Osteoblast (primary cell): ENCODE results near the gene CEP131. TPM values are rescaled to one million over a fixed set of nuclear protein-coding genes. Genes with fewer than 3 reads are reported as not detected.

ENCODE experiments used
- DNase-seq: peaks from one replicate; pipeline ENCODE4 v3.0.0; 2011; ENCODE audit warnings: low spot score, mixed read lengths; ENCODE audit not compliant: insufficient read length; ENCODE audit errors: missing footprints
- H2AFZ ChIP-seq: 2 replicates; pipeline ENCODE4 v1.6.0; 2011; ENCODE audit warnings: mild to moderate bottlenecking, low read length
- H3K27ac ChIP-seq: 2 replicates; pipeline ENCODE4 v1.5.1; 2011; ENCODE audit warnings: mild to moderate bottlenecking, low read depth, low read length, moderate library complexity
- H3K27me3 ChIP-seq: 2 replicates; pipeline ENCODE4 v1.6.0; 2012; ENCODE audit warnings: mild to moderate bottlenecking, control low read depth, inconsistent platforms, low read length, moderate library complexity; ENCODE audit not compliant: insufficient read depth
- H3K36me3 ChIP-seq: 2 replicates; pipeline ENCODE4 v1.5.1; 2011; ENCODE audit warnings: mild to moderate bottlenecking, low read length, control low read depth, moderate library complexity; ENCODE audit not compliant: insufficient read depth
- H3K4me1 ChIP-seq: 2 replicates; pipeline ENCODE4 v1.5.1; 2011; ENCODE audit warnings: mild to moderate bottlenecking, low read length, control low read depth, moderate library complexity; ENCODE audit not compliant: insufficient read depth
- H3K4me2 ChIP-seq: 2 replicates; pipeline ENCODE4 v1.6.0; 2011; ENCODE audit warnings: mild to moderate bottlenecking, low read length; ENCODE audit not compliant: insufficient read depth
- H3K4me3 ChIP-seq: fragments of 200-600 bp; sonication (generic); 3 replicates; pipeline ENCODE4 v1.5.1; 2012; ENCODE audit warnings: mild to moderate bottlenecking, low read length, inconsistent platforms; ENCODE audit not compliant: insufficient read depth
- H3K79me2 ChIP-seq: 2 replicates; pipeline ENCODE4 v1.6.0; 2012; ENCODE audit warnings: mild to moderate bottlenecking, low read length, control low read depth, inconsistent platforms; ENCODE audit not compliant: insufficient read depth
- H3K9me3 ChIP-seq: 2 replicates; pipeline ENCODE4 v1.5.1; 2011; ENCODE audit warnings: low read depth, low read length, control low read depth
- H4K20me1 ChIP-seq: 2 replicates; pipeline ENCODE4 v1.6.0; 2012; ENCODE audit warnings: mild to moderate bottlenecking, low read length, control low read depth; ENCODE audit not compliant: insufficient read depth
- CTCF ChIP-seq: IDR thresholded peaks from 2 replicates; pipeline ENCODE4 v1.5.1; 2011; ENCODE audit warnings: mild to moderate bottlenecking, low read depth, low read length, moderate library complexity; ENCODE audit errors: extremely low read depth
- total RNA-seq: library from RNA; depleted of rRNA; stranded (reverse); fragments of >200 nt; gene quantifications from 2 replicates; pipeline ENCODE4 v1.2.3, GENCODE V29; 2012

CEP131 gene
- total RNA-seq, 1 donor = 8.7 TPM

GRCh38 chr17:81203136-81203535 is 19.6 kb downstream of the CEP131 start:
- Histone ChIP-seq H3K4me2 (no peak overlapping the region), H3K36me3 (no peaks in the 10 kb centered on the region), H2AFZ (no peak overlapping the region), H3K9me3 (no peaks in the 10 kb centered on the region), H3K4me3 (no peak overlapping the region), H3K4me1 (no peaks in the 10 kb centered on the region), H3K79me2 (no peaks in the 10 kb centered on the region), H4K20me1 (no peaks in the 10 kb centered on the region), H3K27ac (no peak overlapping the region), H3K27me3 (no peaks in the 10 kb centered on the region)
- no peak for TF ChIP-seq CTCF
- peak; percentile 54 for DNase-seq

DNA sequence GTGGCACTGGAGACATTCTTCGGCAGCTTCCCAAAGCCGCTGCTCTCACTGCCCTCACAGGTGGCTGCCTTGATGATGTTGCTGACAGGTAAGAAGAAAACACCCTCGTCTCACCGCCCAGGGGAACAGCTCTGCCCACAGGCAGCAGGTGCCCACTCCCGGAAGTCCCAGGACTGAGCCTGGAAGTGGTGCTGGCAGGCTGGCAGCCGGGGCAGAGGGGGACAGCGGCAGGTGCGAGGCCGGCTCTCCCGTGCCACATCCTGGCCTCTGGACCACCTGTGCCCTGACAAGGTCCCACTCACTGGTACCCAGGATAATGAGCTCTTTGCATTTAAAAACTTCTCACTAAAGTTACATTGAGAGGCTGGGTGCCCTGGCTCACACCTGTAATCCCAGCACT is 20.4 kb downstream of the CEP131 start:
- Histone ChIP-seq H3K27ac (no peak overlapping the region), H3K79me2 (no peaks in the 10 kb centered on the region), H2AFZ (no peak overlapping the region), H3K4me3 (no peak overlapping the region), H3K27me3 (no peaks in the 10 kb centered on the region), H3K4me1 (no peaks in the 10 kb centered on the region), H3K4me2 (no peak overlapping the region), H3K36me3 (no peaks in the 10 kb centered on the region), H4K20me1 (no peaks in the 10 kb centered on the region), H3K9me3 (no peaks in the 10 kb centered on the region)
- DNase-seq = no peak
- no peak for TF ChIP-seq CTCF

- Histone ChIP-seq H3K4me3 (no peak overlapping the region), H3K4me1 (no peaks in the 10 kb centered on the region), H3K9me3 (no peaks in the 10 kb centered on the region), H4K20me1 (no peaks in the 10 kb centered on the region), H3K79me2 (no peaks in the 10 kb centered on the region), H2AFZ (peak overlapping the region; percentile 74), H3K4me2 (no peak overlapping the region), H3K27ac (no peak overlapping the region), H3K36me3 (no peaks in the 10 kb centered on the region), H3K27me3 (no peaks in the 10 kb centered on the region)
- DNase-seq = peak; percentile 100
- TF ChIP-seq CTCF = peak; percentile 69
Observed at GRCh38 chr17:81200695-81201580, 21.8 kb downstream of the CEP131 start.

- H3K36me3 ChIP-seq = no peaks in the 10 kb centered on the region
- peak overlapping the region; percentile 74 for H2AFZ ChIP-seq
- TF ChIP-seq CTCF = no peak
- no peak overlapping the region for H3K4me2 ChIP-seq
- H3K79me2 ChIP-seq = no peaks in the 10 kb centered on the region
- no peaks in the 10 kb centered on the region for H3K27me3 ChIP-seq
- no peak overlapping the region for H3K4me3 ChIP-seq
- no peaks in the 10 kb centered on the region for H3K4me1 ChIP-seq
- H4K20me1 ChIP-seq = no peaks in the 10 kb centered on the region
- no peak overlapping the region for H3K27ac ChIP-seq
- no peaks in the 10 kb centered on the region for H3K9me3 ChIP-seq
- no peak for DNase-seq
Observed at GRCh38 chr17:81200201-81200600, 22.6 kb downstream of the CEP131 start.
